Panc1 (cell line): ENCODE results near the gene RAB15. TPM values are rescaled to one million over a fixed set of nuclear protein-coding genes. Genes with fewer than 3 reads are reported as not detected.

Source experiments
- ATAC-seq: fragments of 200-7000 bp; cut with Tn5 transposase; 2 replicates; pipeline ENCODE4 v1.9.1; 2020; ENCODE audit warnings: mild to moderate bottlenecking, moderate library complexity
- BruUV-seq: library from RNA; stranded (reverse); fragments of 400-500 nt; replicated peaks from 2 replicates; lab custom pipeline; 2021; lab: Mats Ljungman, UMichigan
- CTCF ChIA-PET: fragments of 300-600 bp; sonication (Branson Sonifier 250); formaldehyde crosslinking; loops from one replicate; lab custom pipeline; 2022; ENCODE audit warnings: antibody characterized with exemption; lab: Charles Lee
- POLR2A ChIA-PET: fragments of 300-600 bp; sonication (Branson Sonifier 250); formaldehyde crosslinking; loops from one replicate; lab custom pipeline; 2022; ENCODE audit warnings: antibody characterized with exemption; lab: Charles Lee
- DNase-seq: peaks from one replicate; pipeline ENCODE4 v3.0.0-alpha.2; 2010; ENCODE audit warnings: low read depth, low spot score
- H3K27ac ChIP-seq: 2 replicates; pipeline ENCODE4 v1.5.1; 2011; ENCODE audit warnings: mild to moderate bottlenecking, low read length, inconsistent platforms
- H3K27me3 ChIP-seq: fragments of 200-500 bp; sonication (Bioruptor generic); 2 replicates; pipeline ENCODE4 v1.6.0; 2014; ENCODE audit warnings: low read length, inconsistent platforms; ENCODE audit not compliant: control insufficient read depth, insufficient read depth
- H3K36me3 ChIP-seq: fragments of 200-500 bp; sonication (Bioruptor generic); 2 replicates; pipeline ENCODE4 v1.5.1; 2014; ENCODE audit warnings: inconsistent platforms, mild to moderate bottlenecking, low read length, moderate library complexity; ENCODE audit not compliant: control insufficient read depth, insufficient read depth
- H3K4me1 ChIP-seq: 2 replicates; pipeline ENCODE4 v1.5.1; 2011; ENCODE audit warnings: inconsistent platforms, mild to moderate bottlenecking, low read length, moderate library complexity; ENCODE audit not compliant: control insufficient read depth, insufficient read depth
- H3K4me3 ChIP-seq, 2 experiments: 2 replicates each; pipeline ENCODE4 v1.5.1; 2011 to 2012; ENCODE audit warnings: low read depth in 2 of 2, low read length in 2 of 2, mild to moderate bottlenecking in 2 of 2, inconsistent platforms in 1 of 2, moderate library complexity in 1 of 2
- H3K9me3 ChIP-seq: fragments of 200-500 bp; sonication (Bioruptor generic); 2 replicates; pipeline ENCODE4 v1.5.1; 2014; ENCODE audit warnings: low read depth, mild to moderate bottlenecking, inconsistent platforms, low read length, moderate library complexity; ENCODE audit not compliant: control insufficient read depth, insufficient read depth
- POLR2AphosphoS5 ChIP-seq: IDR thresholded peaks from 2 replicates; pipeline ENCODE4 v1.6.1; 2012; ENCODE audit warnings: mild to moderate bottlenecking, low read depth, low read length, moderate library complexity
- SIN3A ChIP-seq: IDR thresholded peaks from 2 replicates; pipeline ENCODE4 v1.6.1; 2012; ENCODE audit warnings: low read depth, mild to moderate bottlenecking, low read length, moderate library complexity, borderline replicate concordance; ENCODE audit not compliant: insufficient read depth
- TCF7L2 ChIP-seq: IDR thresholded peaks from 2 replicates; pipeline ENCODE4 v1.6.1; 2011; ENCODE audit warnings: mild to moderate bottlenecking, low read depth, low read length, inconsistent platforms
- in situ Hi-C: cut with HindIII; loops from 2 replicates; pipeline ENCODE4 v1.10.0; 2016; ENCODE audit warnings: low sequenced_read_pairs, low pct_unique_long_range_greater_than_20kb
- intact Hi-C: fragments of 100-400 bp; cut with micrococcal nuclease; formaldehyde crosslinking; loops from one replicate; pipeline ENCODE4 v1.10.0; 2022; ENCODE audit not compliant: unreplicated experiment
- total RNA-seq: library from RNA; stranded (reverse); gene quantifications from one replicate; pipeline ENCODE4 v1.2.1, GENCODE V29; 2021; ENCODE audit not compliant: unreplicated experiment
- TF ChIP-seq, protein P1 (sequence below): fragments of 450-650 bp; IDR thresholded peaks from 2 replicates; pipeline ENCODE4 v1.5.1; 2017; ENCODE audit warnings: mild to moderate bottlenecking
- TF ChIP-seq, protein P2 (sequence below), 2 experiments: IDR thresholded peaks; 2 replicates each; pipeline ENCODE4 v1.6.1; 2011 to 2012; ENCODE audit warnings: low read depth in 2 of 2, control low read depth in 1 of 2, low read length in 1 of 2, mild to moderate bottlenecking in 1 of 2, moderate library complexity in 1 of 2; ENCODE audit not compliant: insufficient read depth in 1 of 2

RAB15 gene
- total RNA-seq, 1 experiment from 2014 or later = 6.0 TPM

DNA sequence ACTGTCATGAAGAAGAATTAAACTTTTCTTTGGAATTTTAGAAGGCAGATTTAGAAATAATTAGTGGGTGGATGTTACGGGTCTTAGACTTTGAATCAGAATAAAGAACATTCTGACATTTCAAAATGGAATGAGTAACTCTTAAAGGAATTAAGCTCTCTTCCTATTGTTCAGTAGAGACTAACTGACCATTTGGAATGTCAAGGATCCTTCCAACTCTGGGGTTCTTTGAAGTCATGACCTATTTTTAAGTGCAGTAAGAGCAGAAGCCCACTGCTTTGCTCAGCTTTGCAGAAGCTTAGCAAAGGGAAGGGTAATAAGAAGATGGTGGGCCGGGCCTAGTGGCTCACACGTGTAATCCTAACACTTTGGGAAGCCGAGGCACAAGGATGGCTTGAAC lies 53.9 kb downstream of the RAB15 start:
- TF ChIP-seq, protein P1, sequence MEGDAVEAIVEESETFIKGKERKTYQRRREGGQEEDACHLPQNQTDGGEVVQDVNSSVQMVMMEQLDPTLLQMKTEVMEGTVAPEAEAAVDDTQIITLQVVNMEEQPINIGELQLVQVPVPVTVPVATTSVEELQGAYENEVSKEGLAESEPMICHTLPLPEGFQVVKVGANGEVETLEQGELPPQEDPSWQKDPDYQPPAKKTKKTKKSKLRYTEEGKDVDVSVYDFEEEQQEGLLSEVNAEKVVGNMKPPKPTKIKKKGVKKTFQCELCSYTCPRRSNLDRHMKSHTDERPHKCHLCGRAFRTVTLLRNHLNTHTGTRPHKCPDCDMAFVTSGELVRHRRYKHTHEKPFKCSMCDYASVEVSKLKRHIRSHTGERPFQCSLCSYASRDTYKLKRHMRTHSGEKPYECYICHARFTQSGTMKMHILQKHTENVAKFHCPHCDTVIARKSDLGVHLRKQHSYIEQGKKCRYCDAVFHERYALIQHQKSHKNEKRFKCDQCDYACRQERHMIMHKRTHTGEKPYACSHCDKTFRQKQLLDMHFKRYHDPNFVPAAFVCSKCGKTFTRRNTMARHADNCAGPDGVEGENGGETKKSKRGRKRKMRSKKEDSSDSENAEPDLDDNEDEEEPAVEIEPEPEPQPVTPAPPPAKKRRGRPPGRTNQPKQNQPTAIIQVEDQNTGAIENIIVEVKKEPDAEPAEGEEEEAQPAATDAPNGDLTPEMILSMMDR = no peak
- TF ChIP-seq TCF7L2 (no peak), SIN3A (no peak), POLR2AphosphoS5 (no peak)
- TF ChIP-seq, protein P2, sequence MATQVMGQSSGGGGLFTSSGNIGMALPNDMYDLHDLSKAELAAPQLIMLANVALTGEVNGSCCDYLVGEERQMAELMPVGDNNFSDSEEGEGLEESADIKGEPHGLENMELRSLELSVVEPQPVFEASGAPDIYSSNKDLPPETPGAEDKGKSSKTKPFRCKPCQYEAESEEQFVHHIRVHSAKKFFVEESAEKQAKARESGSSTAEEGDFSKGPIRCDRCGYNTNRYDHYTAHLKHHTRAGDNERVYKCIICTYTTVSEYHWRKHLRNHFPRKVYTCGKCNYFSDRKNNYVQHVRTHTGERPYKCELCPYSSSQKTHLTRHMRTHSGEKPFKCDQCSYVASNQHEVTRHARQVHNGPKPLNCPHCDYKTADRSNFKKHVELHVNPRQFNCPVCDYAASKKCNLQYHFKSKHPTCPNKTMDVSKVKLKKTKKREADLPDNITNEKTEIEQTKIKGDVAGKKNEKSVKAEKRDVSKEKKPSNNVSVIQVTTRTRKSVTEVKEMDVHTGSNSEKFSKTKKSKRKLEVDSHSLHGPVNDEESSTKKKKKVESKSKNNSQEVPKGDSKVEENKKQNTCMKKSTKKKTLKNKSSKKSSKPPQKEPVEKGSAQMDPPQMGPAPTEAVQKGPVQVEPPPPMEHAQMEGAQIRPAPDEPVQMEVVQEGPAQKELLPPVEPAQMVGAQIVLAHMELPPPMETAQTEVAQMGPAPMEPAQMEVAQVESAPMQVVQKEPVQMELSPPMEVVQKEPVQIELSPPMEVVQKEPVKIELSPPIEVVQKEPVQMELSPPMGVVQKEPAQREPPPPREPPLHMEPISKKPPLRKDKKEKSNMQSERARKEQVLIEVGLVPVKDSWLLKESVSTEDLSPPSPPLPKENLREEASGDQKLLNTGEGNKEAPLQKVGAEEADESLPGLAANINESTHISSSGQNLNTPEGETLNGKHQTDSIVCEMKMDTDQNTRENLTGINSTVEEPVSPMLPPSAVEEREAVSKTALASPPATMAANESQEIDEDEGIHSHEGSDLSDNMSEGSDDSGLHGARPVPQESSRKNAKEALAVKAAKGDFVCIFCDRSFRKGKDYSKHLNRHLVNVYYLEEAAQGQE (IDR thresholded peaks at IDR 0.05; ENCODE audit: insufficient read depth in 1 of 2, low read depth in 2 of 2, low read length in 1 of 2) = no peak
- intact Hi-C loops = no loop called here
- no peak for DNase-seq
- H3K27me3 ChIP-seq = no peaks in the 10 kb centered on the region
- no peak overlapping the region for H3K4me3 ChIP-seq
- H3K27ac ChIP-seq = no peak overlapping the region
- no TSS peak for BruUV-seq
- in situ Hi-C loops = no loop called here
- ChIA-PET CTCF (no interaction called here), POLR2A (no interaction called here)
- peaks cover 5% of the 10 kb centered on the region; the same call in 1 of the 2 replicates for H3K36me3 ChIP-seq
- ATAC-seq = no peak
- no peaks in the 10 kb centered on the region for H3K9me3 ChIP-seq
- H3K4me1 ChIP-seq = peaks cover 5% of the 10 kb centered on the region; the same call in 1 of the 2 replicates

DNA sequence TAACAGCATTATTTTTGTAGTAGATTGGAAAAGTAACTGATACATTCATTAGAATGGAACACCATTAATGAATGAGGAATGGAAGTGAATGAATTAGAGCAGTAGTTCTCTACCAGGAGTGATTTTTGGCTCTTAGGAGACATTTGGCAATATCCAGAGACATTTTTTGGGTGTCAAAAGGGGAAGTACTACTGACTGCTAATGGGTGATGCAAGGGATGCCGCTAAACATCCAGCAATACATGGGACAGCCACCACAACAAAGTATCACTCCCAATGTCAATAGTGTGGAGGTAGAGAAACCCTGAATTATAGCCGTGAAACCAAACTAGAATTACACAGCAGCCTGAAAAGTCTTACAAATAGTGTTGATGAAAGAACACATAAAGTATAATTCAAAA lies 56.3 kb downstream of the RAB15 start:
- TSS peak; percentile 75 for BruUV-seq
- H3K9me3 ChIP-seq = no peaks in the 10 kb centered on the region
- in situ Hi-C loops = no loop called here
- ATAC-seq = no peak
- H3K27ac ChIP-seq = no peak overlapping the region
- no peak overlapping the region for H3K4me3 ChIP-seq
- TF ChIP-seq, protein P2 (IDR thresholded peaks at IDR 0.05; ENCODE audit: insufficient read depth in 1 of 2, low read depth in 2 of 2, low read length in 1 of 2) = no peak
- TF ChIP-seq, protein P1 = no peak
- no peak for TF ChIP-seq SIN3A
- no peak for TF ChIP-seq TCF7L2
- no peak for TF ChIP-seq POLR2AphosphoS5
- peaks cover 5% of the 10 kb centered on the region; the same call in 1 of the 2 replicates for H3K4me1 ChIP-seq
- intact Hi-C loops = no loop called here
- no peak for DNase-seq
- peaks cover 5% of the 10 kb centered on the region; the same call in 1 of the 2 replicates for H3K36me3 ChIP-seq
- CTCF ChIA-PET = no interaction called here
- no peaks in the 10 kb centered on the region for H3K27me3 ChIP-seq
- POLR2A ChIA-PET = no interaction called here
